NT2/D1 (cell line): ENCODE measurements around the gene PIGP.

Experiments used
- YY1 ChIP-seq: IDR thresholded peaks from 2 replicates; pipeline ENCODE4 v1.6.1; 2011; ENCODE audit not compliant: insufficient read length, insufficient read depth
- ZNF274 ChIP-seq: IDR thresholded peaks from 2 replicates; pipeline ENCODE4 v1.6.1; 2011; ENCODE audit warnings: mild to moderate bottlenecking, low read depth, low read length

GRCh38 chr21:37100316-37100715 is 27.4 kb upstream of the PIGP start:
- TF ChIP-seq ZNF274 (no peak), YY1 (no peak)
